LNCaP clone FGC (cell line): ENCODE data around the gene ASAP2.

Experiments used
- DNase-seq: peaks from one replicate; pipeline ENCODE4 v3.0.0-alpha.2; 2011; ENCODE audit warnings: low read depth
- H3K4me3 ChIP-seq: 2 replicates; pipeline ENCODE4 v1.5.1; 2011; ENCODE audit warnings: mild to moderate bottlenecking, low read depth, low read length, control low read depth
- CTCF ChIP-seq: IDR thresholded peaks from 2 replicates; pipeline ENCODE4 v1.5.1; 2012; ENCODE audit warnings: mild to moderate bottlenecking; ENCODE audit not compliant: control insufficient read depth, insufficient read depth; ENCODE audit errors: extremely low read depth

ASAP2 gene

GRCh38 chr2:9232166-9232479 lies 25.5 kb downstream of the ASAP2 start:
- no peak for TF ChIP-seq CTCF
- DNase-seq, result no peak
- no peak overlapping the region for H3K4me3 ChIP-seq

- no peak for DNase-seq
- no peak overlapping the region for H3K4me3 ChIP-seq
Observed at GRCh38 chr2:9232886-9233285, 26.3 kb downstream of the ASAP2 start.

DNA sequence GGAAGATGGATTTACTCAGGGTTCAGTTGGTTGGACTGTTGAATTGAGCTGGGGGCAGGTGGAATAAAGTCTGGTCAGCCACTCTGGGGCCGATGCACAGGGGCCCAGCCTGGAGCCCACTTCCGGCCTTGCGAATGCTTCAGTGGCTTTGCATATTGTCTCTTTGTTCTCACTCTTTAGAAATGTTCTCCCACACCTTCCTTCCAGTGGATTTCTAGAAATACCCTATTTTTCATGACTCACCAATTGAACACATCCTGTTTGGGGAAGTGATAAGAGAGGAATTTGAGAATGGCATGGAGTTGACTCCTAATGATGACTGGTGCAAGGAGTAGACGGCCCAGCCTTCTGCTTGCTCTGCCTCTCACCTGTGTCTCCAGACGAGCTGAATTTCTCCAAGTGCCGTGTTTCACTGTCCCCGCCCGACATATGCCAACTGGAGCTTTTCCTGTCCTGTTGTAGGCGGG lies 28.1 kb downstream of the ASAP2 start:
- no peak for DNase-seq
- no peak overlapping the region for H3K4me3 ChIP-seq
- TF ChIP-seq CTCF, result no peak

More at GRCh38 chr2:9232886-9233285, 26.3 kb downstream of the ASAP2 start:
- TF ChIP-seq CTCF, result no peak

DNA sequence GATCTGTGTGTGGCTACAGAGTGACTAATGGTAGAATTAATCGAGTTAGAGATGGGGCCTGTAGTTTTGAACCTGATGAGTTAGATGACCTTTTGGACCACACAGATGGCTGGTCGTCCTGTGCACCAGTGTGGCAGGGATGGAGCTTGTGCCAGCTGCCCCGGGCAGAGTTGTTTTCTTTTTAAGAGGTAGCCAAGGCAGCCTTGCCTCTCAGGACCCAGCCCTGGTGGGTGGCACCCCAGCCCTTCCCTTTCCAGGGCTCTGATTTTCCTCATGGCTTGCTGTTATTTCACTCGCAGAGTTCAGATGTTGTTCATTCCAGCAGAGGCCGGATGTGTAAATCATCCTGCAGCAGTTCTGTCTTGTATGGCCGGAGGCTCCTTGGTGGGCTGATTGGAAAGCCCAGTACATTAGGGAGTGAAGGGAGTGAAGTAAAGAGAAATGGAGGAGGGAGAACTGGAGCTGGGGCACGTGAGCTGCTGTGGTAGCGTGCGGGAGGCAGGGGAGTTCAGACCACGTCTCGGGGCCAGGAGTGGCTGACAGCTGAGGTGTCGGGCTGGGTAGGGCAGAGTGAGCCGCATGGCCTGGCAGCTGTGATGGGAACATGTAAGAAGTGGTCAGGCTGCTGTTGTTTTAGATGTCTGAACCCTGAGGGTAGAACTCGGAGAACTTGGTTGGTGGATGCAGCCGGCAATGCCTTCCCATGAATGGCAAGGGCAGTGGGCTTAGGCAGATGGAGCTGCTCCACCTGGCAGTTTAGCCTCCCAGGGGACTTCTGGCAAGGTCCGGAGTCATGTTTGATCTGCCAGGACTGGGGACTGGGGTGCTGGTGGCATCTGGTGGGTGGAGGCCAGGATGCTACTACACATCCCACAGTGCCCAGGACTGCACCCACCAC lies 28.8 kb downstream of the ASAP2 start:
- no peak overlapping the region for H3K4me3 ChIP-seq
- DNase-seq, result no peak
- no peak for TF ChIP-seq CTCF

DNA sequence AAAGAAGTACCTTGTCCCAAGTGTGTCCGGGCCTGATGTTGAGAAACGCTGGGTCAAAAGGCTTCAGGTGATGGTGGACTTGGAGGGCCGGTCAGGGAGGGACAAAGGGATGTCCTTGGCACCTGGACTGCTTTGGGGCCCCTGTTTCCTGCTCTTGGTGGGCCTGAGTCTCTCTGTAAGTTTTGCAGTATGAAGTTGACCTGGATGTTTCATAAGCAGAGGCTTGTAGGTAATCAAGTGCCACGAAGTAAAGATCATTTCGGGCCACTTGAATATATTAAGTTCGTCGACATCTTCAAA lies 29.4 kb downstream of the ASAP2 start:
- TF ChIP-seq CTCF, result no peak
- no peak overlapping the region for H3K4me3 ChIP-seq
- no peak for DNase-seq

GRCh38 chr2:9236867-9237266 lies 30.3 kb downstream of the ASAP2 start:
- no peak for DNase-seq
- TF ChIP-seq CTCF, result no peak
- no peak overlapping the region for H3K4me3 ChIP-seq

GRCh38 chr2:9237831-9238230 lies 31.2 kb downstream of the ASAP2 start:
- DNase-seq, result no peak
- TF ChIP-seq CTCF, result no peak
- no peak overlapping the region for H3K4me3 ChIP-seq
